ENCODE data around the gene SHISA7.

DNA sequence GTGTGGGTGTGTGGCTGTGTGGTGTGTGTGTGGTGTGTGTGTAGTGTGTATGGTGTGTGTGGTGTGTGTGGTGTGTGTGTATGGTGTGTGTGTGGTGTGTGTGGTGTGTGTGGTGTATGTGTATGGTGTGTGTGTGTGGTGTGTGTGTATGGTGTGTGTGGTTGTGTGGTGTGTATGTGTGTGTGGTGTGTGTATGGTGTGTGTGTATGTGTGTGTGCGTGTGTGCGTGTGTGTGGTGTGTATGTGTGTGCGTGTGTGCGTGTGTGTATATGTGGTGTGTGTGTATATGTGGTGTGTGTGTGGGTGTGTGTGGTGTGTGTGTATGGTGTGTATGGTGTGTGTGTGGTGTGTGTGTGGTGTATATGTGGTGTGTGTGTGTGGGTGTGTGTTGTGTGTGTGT is 8.1 kb downstream of the SHISA7 start:
- TF ChIP-seq POLR2A (IDR thresholded peaks at IDR 0.05; ENCODE audit: low read length) (no peak), GATA1 (IDR thresholded peaks at IDR 0.05; ENCODE audit: low read depth, low read length) (no peak)
